Measurements from ENCODE around the gene PPP4R1.
"Not testable (repeated sequence)": the region's sequence is repeated elsewhere in the genome, so short reads cannot be mapped to it uniquely, and the experiment has no call there.

The PPP4R1 gene

DNA sequence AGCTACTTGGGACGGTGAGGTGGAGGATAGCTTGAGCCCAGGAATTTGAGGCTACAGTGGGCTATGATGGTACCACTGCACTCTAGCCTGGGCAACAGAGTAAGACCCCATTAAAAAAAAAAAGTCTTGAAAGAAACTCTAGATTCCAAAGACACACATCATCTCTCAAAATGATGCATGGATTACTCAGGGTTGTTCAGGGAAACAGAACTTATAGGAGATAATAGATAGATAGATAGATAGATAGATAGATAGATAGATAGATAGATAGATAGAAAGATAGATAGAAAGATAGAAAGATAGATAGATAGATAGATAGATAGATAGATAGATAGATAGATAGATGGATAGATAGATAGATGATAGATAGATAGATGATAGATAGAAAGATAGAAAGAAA is 26.7 kb upstream of the PPP4R1 start:
- H3K27ac Mint-ChIP-seq; intact Hi-C loops (cut with micrococcal nuclease); H3K9me3 Mint-ChIP-seq; H3K4me1 Mint-ChIP-seq (ENCODE audit: low read depth); H3K4me3 Mint-ChIP-seq; H3K27me3 Mint-ChIP-seq; H3K36me3 Mint-ChIP-seq (ENCODE audit: low read depth): not testable (repeated sequence)

DNA sequence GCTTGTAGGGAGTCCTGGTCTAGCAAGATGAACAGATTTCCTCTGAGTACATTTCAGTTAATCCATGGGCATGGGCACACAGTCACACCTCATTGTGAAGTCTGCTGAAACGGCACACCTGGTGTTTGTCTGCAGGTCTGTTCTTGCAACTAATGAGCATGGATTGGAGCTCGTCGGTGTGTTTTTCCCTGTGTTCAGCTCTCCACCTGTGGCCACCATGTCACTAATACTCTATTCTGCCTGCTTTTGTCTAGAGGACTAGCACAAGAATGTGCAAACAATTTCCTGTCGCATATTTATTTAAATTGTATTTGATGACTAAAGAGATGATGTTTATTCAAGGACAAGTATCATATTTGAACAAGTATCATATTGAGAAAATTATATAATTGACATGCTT is 24.5 kb upstream of the PPP4R1 start:
- peaks cover 3% of the 10 kb centered on the region for H3K27me3 Mint-ChIP-seq
- no peak overlapping the region for H3K4me3 Mint-ChIP-seq
- no peaks in the 10 kb centered on the region for H3K4me1 Mint-ChIP-seq (ENCODE audit: low read depth)
- H3K27ac Mint-ChIP-seq, result no peak overlapping the region
- H3K36me3 Mint-ChIP-seq (ENCODE audit: low read depth), result no peaks in the 10 kb centered on the region
- H3K9me3 Mint-ChIP-seq, result peaks cover 18% of the 10 kb centered on the region
- intact Hi-C loops (cut with micrococcal nuclease), result no loop called here

DNA sequence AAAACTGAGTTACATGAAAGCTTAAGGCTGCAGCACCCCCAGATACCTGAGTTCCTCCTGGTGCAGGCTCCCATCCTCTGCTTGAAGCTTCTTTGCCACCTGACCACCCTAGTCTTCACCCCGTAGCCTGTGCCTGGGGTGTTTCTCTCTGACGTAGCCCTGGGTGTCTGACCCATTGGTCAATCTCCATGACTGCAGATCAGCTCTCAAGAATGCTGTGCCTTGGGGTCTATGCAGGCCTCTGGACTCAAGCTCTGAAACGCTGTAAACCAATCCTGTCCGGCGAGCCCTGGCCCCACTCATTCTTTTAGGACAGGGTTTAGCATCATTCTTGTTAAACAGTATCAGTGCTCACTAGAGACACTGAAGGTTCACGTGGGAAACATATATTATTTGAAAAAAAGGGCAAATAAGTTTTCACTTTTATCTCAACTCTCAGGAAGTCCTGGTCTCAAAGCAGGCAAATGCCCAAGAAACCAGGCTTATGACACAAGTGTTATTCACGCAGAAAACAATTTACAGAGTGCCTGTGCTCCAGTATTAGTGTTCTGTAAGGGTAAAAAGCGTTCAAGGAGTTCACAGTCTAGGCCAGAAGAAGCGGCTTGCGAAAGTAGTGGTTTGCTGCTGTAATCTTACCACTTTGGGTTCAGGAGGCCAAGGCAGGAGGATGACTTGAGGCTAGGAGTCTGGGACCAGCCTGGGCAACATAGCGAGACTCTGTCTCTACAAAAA is 22.8 kb upstream of the PPP4R1 start:
- no peaks in the 10 kb centered on the region for H3K4me1 Mint-ChIP-seq (ENCODE audit: low read depth)
- intact Hi-C loops (cut with micrococcal nuclease), result no loop called here
- H3K36me3 Mint-ChIP-seq (ENCODE audit: low read depth), result no peaks in the 10 kb centered on the region
- H3K27ac Mint-ChIP-seq, result no peak overlapping the region
- H3K4me3 Mint-ChIP-seq, result no peak overlapping the region
- H3K27me3 Mint-ChIP-seq, result peaks cover 3% of the 10 kb centered on the region
- peaks cover 18% of the 10 kb centered on the region for H3K9me3 Mint-ChIP-seq

DNA sequence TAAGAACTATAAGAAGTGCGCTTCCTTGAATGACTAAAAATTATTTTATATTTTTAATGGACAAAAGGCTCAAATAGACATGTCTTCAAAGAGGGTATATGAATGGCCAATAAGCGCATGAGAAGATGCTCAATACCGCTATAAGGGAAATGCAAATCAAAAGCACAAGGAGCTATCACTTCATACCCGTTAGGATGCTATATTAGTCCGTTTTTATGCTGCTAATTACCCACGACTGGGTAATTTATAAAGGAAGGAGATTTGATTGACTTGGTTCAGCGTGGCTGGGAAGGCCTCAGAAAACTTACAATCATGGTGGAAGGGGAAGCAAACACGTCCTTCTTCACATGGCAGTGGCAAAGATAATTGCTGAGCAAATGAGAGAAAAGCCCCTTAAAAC is 20.5 kb upstream of the PPP4R1 start:
- Mint-ChIP-seq H3K27ac (no peak overlapping the region), H3K9me3 (peaks cover 18% of the 10 kb centered on the region), H3K36me3 (ENCODE audit: low read depth) (no peaks in the 10 kb centered on the region), H3K27me3 (peaks cover 4% of the 10 kb centered on the region), H3K4me3 (no peak overlapping the region), H3K4me1 (ENCODE audit: low read depth) (no peaks in the 10 kb centered on the region)
- intact Hi-C loops (cut with micrococcal nuclease), result no loop called here

DNA sequence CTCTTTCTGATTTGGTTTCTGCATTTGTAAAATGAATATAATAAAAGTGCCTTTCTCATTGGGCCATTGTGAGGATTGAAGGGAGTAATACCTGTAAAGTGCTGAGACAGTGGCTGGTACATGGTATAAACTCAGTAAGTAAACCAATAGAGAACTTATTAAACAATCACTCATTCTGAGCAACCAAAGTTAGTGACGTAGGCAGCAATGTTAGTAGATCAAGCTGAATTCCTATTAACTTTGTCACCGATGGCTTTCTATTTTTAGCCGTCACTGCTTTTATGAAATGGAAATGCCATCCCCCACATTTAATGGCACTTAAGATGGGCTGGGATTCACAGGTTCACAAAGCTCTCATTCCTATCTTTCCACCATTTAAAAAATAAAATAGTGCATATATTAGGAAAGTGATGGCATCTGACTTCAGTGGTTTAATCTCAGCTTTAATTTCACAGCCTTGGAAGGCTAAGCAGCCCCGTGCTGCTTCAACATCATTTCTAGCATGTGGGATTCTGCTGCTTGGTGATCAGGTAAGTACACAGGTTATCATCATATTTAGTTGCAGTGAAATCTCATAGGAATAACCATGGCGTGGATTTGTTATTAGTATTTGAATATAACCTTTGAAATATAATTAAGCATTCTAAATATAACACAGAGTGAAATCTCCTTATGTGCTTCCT is 17.6 kb upstream of the PPP4R1 start:
- Mint-ChIP-seq H3K4me1 (ENCODE audit: low read depth) (no peaks in the 10 kb centered on the region), H3K36me3 (ENCODE audit: low read depth) (no peaks in the 10 kb centered on the region), H3K27ac (no peak overlapping the region), H3K9me3 (peaks cover 18% of the 10 kb centered on the region), H3K27me3 (peaks cover 4% of the 10 kb centered on the region), H3K4me3 (no peak overlapping the region)
- intact Hi-C loops (cut with micrococcal nuclease), result no loop called here

DNA sequence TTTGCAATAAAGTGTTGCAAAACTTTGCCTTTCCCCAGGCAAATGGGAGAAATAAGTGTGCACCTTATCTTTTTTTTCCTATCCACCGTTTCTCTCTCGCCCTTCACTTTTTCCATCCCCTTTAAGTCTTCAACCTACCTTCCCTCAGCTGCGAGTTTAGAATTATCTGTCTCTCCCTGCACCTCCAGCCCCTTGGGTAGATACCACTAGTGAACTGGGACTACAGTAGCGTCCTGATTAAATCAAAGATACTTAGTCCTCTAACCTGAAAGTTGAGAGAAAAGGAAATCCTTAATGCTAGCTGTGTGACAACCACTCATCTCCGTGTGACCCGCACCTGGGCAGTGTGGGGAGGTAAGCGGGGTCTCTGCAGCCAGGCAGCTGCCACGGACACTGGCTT is 16.1 kb upstream of the PPP4R1 start:
- Mint-ChIP-seq H3K4me3 (no peak overlapping the region), H3K4me1 (ENCODE audit: low read depth) (no peaks in the 10 kb centered on the region), H3K36me3 (ENCODE audit: low read depth) (no peaks in the 10 kb centered on the region), H3K27me3 (peaks cover 4% of the 10 kb centered on the region), H3K27ac (no peak overlapping the region), H3K9me3 (peaks cover 7% of the 10 kb centered on the region)
- intact Hi-C loops (cut with micrococcal nuclease), result no loop called here

DNA sequence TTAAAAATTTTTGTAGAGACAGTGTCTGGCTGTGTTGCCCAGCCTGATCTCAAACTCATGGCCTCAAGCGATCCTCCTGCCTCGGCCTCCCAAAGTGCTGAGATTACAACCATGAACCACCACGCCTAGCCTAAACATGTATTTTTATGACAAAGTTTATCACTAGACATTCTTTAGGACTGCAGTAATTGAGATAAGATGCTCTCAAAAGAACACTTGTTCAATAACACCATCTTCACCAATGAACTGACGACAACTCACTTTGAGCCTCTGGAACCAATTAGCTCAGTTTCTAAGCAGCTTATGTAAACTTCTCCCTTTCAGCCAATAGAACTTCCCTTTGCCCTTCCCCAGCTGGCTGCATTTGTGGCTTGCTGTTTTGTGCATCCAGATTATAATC is 15.3 kb upstream of the PPP4R1 start:
- H3K27ac Mint-ChIP-seq, result no peak overlapping the region
- intact Hi-C loops (cut with micrococcal nuclease), result no loop called here
- no peak overlapping the region for H3K4me3 Mint-ChIP-seq
- no peaks in the 10 kb centered on the region for H3K9me3 Mint-ChIP-seq
- H3K27me3 Mint-ChIP-seq, result peaks cover 4% of the 10 kb centered on the region
- no peaks in the 10 kb centered on the region for H3K4me1 Mint-ChIP-seq (ENCODE audit: low read depth)
- H3K36me3 Mint-ChIP-seq (ENCODE audit: low read depth), result no peaks in the 10 kb centered on the region

DNA sequence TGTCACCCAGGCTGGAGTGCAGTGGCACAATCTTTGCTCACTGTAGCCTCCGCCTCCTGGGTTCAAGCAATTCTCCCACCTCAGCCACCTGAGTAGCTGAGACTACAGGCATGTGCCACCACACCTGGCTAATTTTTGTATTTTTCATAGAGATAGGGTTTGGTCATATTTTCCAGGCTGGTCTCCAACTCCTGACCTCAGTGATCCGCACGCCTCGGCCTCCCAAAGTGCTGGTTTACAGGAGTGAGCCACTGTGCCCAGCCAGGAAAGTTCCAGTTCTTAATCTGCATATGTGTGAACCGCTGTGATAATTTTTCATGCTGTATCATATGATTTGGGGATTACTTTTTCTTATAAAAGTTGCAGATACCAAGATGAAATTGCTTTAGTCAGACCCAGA is 14.6 kb upstream of the PPP4R1 start:
- Mint-ChIP-seq H3K36me3 (ENCODE audit: low read depth) (no peaks in the 10 kb centered on the region), H3K4me1 (ENCODE audit: low read depth) (no peaks in the 10 kb centered on the region), H3K27ac (no peak overlapping the region), H3K27me3 (peaks cover 4% of the 10 kb centered on the region), H3K4me3 (no peak overlapping the region), H3K9me3 (no peaks in the 10 kb centered on the region)
- intact Hi-C loops (cut with micrococcal nuclease), result no loop called here

DNA sequence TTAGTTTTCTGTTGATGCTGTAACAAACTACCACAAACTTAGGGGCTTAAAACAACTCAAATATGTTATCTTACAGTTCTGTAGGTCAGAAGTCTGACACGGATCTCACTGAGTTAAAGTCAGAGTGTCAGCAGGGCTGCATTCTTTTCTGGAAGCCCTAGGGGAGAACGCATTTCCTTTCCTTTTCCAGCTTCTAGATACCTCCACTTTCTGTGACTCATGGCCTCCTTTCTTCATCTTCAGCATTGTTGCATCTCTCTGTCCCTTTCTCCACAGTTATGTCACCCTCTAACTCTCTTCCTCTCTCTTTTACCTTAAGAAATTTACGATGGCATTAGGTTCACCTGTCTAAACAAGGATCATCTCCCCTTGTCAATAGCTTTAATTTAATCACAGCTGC is 13.3 kb upstream of the PPP4R1 start:
- no peaks in the 10 kb centered on the region for H3K36me3 Mint-ChIP-seq (ENCODE audit: low read depth)
- H3K9me3 Mint-ChIP-seq, result no peaks in the 10 kb centered on the region
- H3K4me1 Mint-ChIP-seq (ENCODE audit: low read depth), result no peaks in the 10 kb centered on the region
- H3K27ac Mint-ChIP-seq, result no peak overlapping the region
- peaks cover 4% of the 10 kb centered on the region for H3K27me3 Mint-ChIP-seq
- intact Hi-C loops (cut with micrococcal nuclease), result no loop called here
- no peak overlapping the region for H3K4me3 Mint-ChIP-seq

DNA sequence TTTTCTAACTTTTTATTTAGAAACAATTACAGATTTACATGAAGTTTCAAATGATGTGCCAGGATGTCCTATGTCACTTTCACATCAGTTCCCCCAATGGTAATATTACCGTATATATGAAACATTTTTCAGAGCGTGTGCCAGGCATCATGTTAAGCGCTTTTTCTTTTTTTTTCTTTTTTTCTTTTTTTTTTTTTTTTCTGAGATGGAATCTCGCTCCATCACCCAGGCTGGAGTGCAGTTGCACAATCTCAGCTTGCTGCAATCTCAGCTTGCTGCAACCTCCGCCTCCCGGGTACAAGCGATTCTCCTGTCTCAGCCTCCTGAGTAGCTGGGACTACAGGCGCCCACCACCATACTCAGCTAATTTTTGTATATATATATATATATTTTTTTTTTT is 5.6 kb upstream of the PPP4R1 start:
- intact Hi-C loops (cut with micrococcal nuclease), result loop anchor here (5.0 to 10.0 kb wide), 5 partner anchors 45 to 905 kb away; partner anchors contain the start of genes NAPG, RAB31 and VAPA
- H3K9me3 Mint-ChIP-seq, result no peaks in the 10 kb centered on the region
- peaks cover 8% of the 10 kb centered on the region for H3K4me1 Mint-ChIP-seq (ENCODE audit: low read depth)
- H3K4me3 Mint-ChIP-seq, result no peak overlapping the region
- H3K27me3 Mint-ChIP-seq, result no peaks in the 10 kb centered on the region
- no peaks in the 10 kb centered on the region for H3K36me3 Mint-ChIP-seq (ENCODE audit: low read depth)
- no peak overlapping the region for H3K27ac Mint-ChIP-seq

DNA sequence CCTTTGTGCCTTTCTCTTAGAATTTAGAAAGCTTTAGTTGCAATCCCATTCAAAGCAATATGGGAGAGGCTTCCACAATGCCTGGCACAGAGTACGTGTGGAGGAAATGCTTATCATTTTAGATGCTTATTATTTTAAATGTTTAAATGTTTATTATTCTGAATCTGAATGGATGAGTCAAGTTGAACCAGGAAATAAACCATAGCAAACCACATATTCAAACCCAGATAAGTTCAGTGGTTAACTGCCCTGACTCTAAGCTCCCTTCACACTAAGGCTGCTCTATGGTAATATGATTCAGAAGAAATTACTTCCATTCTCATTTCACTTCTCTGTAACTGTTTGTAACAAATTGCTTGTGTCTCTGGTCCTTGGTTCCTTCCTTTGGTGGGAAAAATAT is 5.2 kb upstream of the PPP4R1 start:
- H3K9me3 Mint-ChIP-seq, result no peaks in the 10 kb centered on the region
- H3K27me3 Mint-ChIP-seq, result no peaks in the 10 kb centered on the region
- no peak overlapping the region for H3K4me3 Mint-ChIP-seq
- peaks cover 9% of the 10 kb centered on the region for H3K4me1 Mint-ChIP-seq (ENCODE audit: low read depth)
- H3K36me3 Mint-ChIP-seq (ENCODE audit: low read depth), result no peaks in the 10 kb centered on the region
- H3K27ac Mint-ChIP-seq, result no peak overlapping the region
- intact Hi-C loops (cut with micrococcal nuclease), result loop anchor here (5.0 to 10.0 kb wide), 5 partner anchors 45 to 905 kb away; partner anchors contain the start of genes NAPG, RAB31 and VAPA

DNA sequence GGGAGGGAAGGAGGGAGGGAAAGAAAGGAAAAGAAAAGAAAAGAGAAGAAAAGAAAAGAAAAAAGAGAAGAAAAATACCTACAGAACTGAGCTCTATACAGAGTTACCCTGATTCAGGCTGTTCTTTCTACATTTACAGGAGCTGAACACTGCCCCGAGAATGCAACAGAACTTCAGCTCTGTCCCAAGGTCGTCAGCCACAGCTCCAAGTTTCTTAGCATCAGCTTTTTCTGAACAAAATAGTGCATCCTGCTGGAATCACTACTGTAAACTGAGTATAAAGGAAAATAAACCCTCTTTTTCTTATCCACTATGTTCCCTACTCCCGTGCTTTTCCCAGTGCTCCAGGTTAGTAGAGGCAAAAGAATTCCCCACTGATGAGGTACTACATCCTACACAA is 4.7 kb upstream of the PPP4R1 start:
- Mint-ChIP-seq H3K36me3 (ENCODE audit: low read depth) (peaks cover under 1% of the 10 kb centered on the region), H3K27me3 (no peaks in the 10 kb centered on the region), H3K4me1 (ENCODE audit: low read depth) (peaks cover 9% of the 10 kb centered on the region), H3K27ac (no peak overlapping the region), H3K4me3 (no peak overlapping the region), H3K9me3 (no peaks in the 10 kb centered on the region)
- intact Hi-C loops (cut with micrococcal nuclease), result loop anchor here (5.0 to 10.0 kb wide), 5 partner anchors 46 to 906 kb away; partner anchors contain the start of genes NAPG, RAB31 and VAPA

DNA sequence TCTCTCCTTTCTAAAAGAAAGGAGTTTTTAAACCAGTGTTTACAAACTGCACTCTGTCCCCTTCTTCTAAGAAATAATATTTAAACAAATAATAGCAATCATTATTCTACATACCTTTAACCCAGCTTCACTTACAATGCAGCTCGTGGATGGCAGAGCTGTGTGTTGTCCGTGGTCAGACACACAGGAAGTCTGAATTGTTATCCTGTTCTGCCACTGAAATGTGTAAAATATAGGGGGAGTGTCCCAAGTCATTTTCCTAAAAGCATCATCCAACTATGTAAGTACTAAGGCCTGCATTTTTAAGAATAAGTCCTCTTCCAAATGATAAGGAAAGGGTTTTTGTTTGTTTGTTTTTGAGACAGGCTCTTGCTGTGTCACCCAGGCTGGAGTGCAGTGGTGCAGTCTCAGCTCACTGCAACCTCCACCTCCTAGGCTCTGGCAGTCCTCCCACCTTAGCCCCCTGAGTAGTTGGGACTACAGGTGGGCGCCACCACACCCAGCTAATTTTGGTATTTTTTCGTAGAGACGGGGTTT is 2.7 kb upstream of the PPP4R1 start:
- Mint-ChIP-seq H3K27ac (no peak overlapping the region), H3K36me3 (ENCODE audit: low read depth) (peaks cover 10% of the 10 kb centered on the region), H3K27me3 (no peaks in the 10 kb centered on the region), H3K4me1 (ENCODE audit: low read depth) (peaks cover 17% of the 10 kb centered on the region), H3K4me3 (no peak overlapping the region), H3K9me3 (no peaks in the 10 kb centered on the region)
- intact Hi-C loops (cut with micrococcal nuclease), result loop anchor here (5.0 to 10.0 kb wide), 5 partner anchors 48 to 908 kb away; partner anchors contain the start of genes NAPG, RAB31 and VAPA

DNA sequence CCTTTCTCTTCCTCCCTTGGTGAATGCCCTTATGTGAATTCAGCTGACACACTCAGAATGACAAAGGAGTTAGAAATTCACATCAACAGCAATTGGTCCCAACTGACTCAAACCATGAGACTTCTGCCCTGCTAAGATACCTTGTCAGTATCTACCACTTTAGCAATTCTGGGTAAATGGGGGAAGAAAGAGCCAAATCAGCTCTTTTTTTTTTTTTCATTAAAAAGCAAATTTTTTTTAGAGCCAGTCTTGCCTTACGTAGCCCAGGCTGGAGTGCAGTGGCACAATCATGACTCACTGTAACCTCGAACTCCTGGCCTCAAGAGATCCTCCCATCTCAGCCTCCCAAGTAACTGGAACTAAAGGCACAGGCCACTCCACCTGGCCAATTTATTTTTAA is 1.7 kb upstream of the PPP4R1 start:
- Mint-ChIP-seq H3K9me3 (no peaks in the 10 kb centered on the region), H3K4me3 (no peak overlapping the region), H3K27me3 (no peaks in the 10 kb centered on the region), H3K36me3 (ENCODE audit: low read depth) (peaks cover 20% of the 10 kb centered on the region), H3K4me1 (ENCODE audit: low read depth) (peaks cover 24% of the 10 kb centered on the region), H3K27ac (no peak overlapping the region)
- intact Hi-C loops (cut with micrococcal nuclease), result loop anchor here (5.0 to 10.0 kb wide), 5 partner anchors 49 to 909 kb away; partner anchors contain the start of genes NAPG, RAB31 and VAPA
